NCI-H1105 treated with DMSO at 0.1 percent for 48 hours (cell line): ENCODE measurements around the gene ZDHHC4.
A peak's percentile ranks its signal among the peaks of the same experiment; 100 is the strongest.

Experiments
- DNase-seq: peaks from one replicate; lab custom pipeline; 2025; lab: John Stamatoyannopoulos, UW

ZDHHC4 gene

DNA sequence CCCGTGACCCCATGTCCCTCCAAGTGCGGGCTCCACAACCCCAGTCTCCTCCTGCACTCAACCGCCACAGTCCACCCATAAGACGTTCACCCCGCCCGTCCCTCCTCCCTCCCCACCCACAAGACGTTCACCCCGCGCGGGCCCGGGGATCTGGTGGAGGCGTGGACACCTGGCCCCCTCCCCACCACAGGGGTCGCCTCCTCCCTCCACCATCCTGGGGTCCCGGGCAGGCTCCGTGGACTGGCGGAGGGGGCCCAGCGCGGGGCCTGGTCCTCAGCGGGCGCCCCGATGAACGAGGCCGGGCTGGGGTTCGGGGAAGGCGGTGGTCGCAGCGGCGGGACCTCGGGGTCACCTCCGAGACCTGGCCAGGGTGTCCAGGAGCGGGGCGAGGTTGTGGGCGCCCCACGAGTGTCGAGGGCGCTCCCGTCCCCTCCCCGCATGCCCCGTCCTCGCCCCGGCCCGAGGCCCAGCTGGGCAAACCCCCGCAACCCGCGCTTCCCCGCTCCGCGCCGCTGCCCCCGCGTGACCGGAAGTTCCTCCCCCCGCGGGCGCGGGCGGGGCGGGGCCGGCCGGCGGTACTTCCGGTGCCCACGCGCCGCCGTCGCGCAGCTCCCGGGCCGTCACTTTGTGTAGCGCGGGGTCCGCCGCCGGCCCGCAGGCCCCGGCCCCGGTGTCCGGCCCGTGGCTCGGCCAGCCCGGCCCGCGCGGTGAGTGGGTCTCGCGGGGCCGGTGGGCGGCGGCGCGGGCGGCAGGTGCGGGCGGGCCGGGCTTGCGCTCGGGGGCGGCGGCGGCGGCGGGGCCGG is 59.7 kb downstream of the ZDHHC4 start, which contains the start of gene ZNF316:
Gene ZNF316, plus strand, starts transcription at position 578 of the 803 bp plus-strand sequence. CDS start 5,092 bp downstream, outside the sequence.
- DNase-seq = peak; percentile 16

DNA sequence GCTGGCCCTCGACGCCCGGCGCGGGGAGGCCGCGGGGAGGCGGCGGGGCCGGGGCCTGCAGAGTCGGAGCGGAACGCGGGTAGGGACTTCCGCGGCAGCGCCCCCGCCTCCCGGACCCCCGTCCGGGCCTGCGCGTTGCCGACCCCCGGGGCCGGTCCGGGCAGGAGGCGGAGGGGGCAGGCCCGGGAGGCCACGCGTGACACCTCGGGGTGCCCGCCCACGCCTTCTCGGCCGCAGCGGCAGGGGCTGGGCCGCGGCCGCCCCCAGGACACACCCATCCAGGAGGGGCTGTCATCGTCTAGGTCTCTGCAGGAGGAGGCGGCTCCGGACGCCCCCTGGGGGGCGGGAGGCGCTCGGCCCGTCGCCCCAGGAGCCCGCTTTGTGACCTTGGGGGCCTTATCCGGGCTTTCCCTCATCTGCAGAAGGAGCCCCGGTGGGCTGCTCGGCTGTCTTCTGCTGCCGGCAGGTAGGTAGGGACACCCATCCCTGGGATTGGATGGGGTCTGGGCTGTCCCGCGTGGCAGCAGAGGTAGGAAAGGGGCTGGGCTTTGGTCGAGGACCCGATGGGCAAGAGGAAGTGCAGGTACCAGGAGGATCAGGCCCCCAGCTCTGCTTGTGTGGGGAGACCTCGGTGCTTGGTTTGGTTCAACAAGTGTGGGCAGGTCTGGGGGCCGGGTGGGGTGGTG is 60.4 kb downstream of the ZDHHC4 start:
- DNase-seq = peak; percentile 24
